Stimulated activated CD4-positive, alpha-beta T cell treated with anti-CD3 and anti-CD28 coated beads, Interleukin-2, amount 100 ng/mL, for 48 hours (primary cell): ENCODE measurements around the gene CYP4F2.
"Not testable (repeated sequence)": the region's sequence is repeated elsewhere in the genome, so short reads cannot be mapped to it uniquely, and the experiment has no call there.

Source experiments
- DNase-seq, 2 donors: peaks; one replicate each; pipeline ENCODE4 v3.0.0-alpha.2; 2020

The CYP4F2 gene

GRCh38 chr19:15897738-15898276 lies at the start of gene CYP4F2:
Gene CYP4F2, minus strand, starts transcription at chr19:15898074. Its CDS starts 463 bp downstream, at chr19:15897611.
- no peak for DNase-seq

- DNase-seq: no peak
These were observed 47.4 kb upstream of the CYP4F2 start for GRCh38 chr19:15945301-15945700.

- DNase-seq: no peak
These were observed 46.5 kb upstream of the CYP4F2 start for GRCh38 chr19:15944401-15944800.

- no peak for DNase-seq
These were observed 39.9 kb upstream of the CYP4F2 start for GRCh38 chr19:15937771-15938170.

- no peak for DNase-seq
These were observed 39.1 kb upstream of the CYP4F2 start for GRCh38 chr19:15936950-15937349.

GRCh38 chr19:15936173-15936572 lies 38.3 kb upstream of the CYP4F2 start:
- DNase-seq: no peak

- no peak for DNase-seq
These were observed 37.4 kb upstream of the CYP4F2 start for GRCh38 chr19:15935167-15935702.

GRCh38 chr19:15934332-15935078 lies 36.6 kb upstream of the CYP4F2 start, which contains the start of gene CYP4F11:
Gene CYP4F11, minus strand, starts transcription at chr19:15934529. Its CDS starts 121 bp downstream, at chr19:15934408.
- no peak for DNase-seq

GRCh38 chr19:15933761-15934331 lies 36.0 kb upstream of the CYP4F2 start:
- DNase-seq: not testable (repeated sequence)

- DNase-seq: no peak
These were observed 30.4 kb upstream of the CYP4F2 start for GRCh38 chr19:15928321-15928720.

GRCh38 chr19:15926484-15926883 lies 28.6 kb upstream of the CYP4F2 start:
- DNase-seq: no peak

- no peak for DNase-seq
These were observed 25.8 kb upstream of the CYP4F2 start for GRCh38 chr19:15923702-15924101.

- no peak for DNase-seq
These were observed 24.1 kb upstream of the CYP4F2 start for GRCh38 chr19:15922021-15922420.

- no peak for DNase-seq
These were observed 21.4 kb upstream of the CYP4F2 start for GRCh38 chr19:15919243-15919642.

- DNase-seq: no peak
These were observed 17.2 kb upstream of the CYP4F2 start for GRCh38 chr19:15915109-15915508.

- no peak for DNase-seq
These were observed 16.0 kb upstream of the CYP4F2 start for GRCh38 chr19:15913830-15914229.

GRCh38 chr19:15913384-15913783 lies 15.5 kb upstream of the CYP4F2 start:
- no peak for DNase-seq

- DNase-seq: no peak
These were observed 13.8 kb upstream of the CYP4F2 start for GRCh38 chr19:15911599-15912235.

GRCh38 chr19:15905026-15905425 lies 7.2 kb upstream of the CYP4F2 start:
- DNase-seq: no peak

GRCh38 chr19:15902898-15903297 lies 5.0 kb upstream of the CYP4F2 start:
- not testable (repeated sequence) for DNase-seq

- no peak for DNase-seq
These were observed 4.4 kb upstream of the CYP4F2 start for GRCh38 chr19:15902254-15902653.

- DNase-seq: no peak
These were observed 2.6 kb upstream of the CYP4F2 start for GRCh38 chr19:15900504-15900903.

GRCh38 chr19:15900032-15900431 lies 2.2 kb upstream of the CYP4F2 start:
- DNase-seq: not testable (repeated sequence)
